Neutrophil (primary cell): Measurements from ENCODE around the gene PTPRN2.

Source experiments
- H3K27ac ChIP-seq: fragments of 200-600 bp; sonication (generic); 2 replicates; pipeline ENCODE4 v1.5.1; 2016; ENCODE audit warnings: mild to moderate bottlenecking, moderate library complexity
- H3K27me3 ChIP-seq: fragments of 200-600 bp; sonication (generic); 2 replicates; pipeline ENCODE4 v1.6.0; 2016; ENCODE audit warnings: mild to moderate bottlenecking
- H3K36me3 ChIP-seq: fragments of 200-600 bp; sonication (generic); 2 replicates; pipeline ENCODE4 v1.5.1; 2017
- H3K4me1 ChIP-seq, 2 experiments: fragments of 200-600 bp in 1 of 2; sonication (generic) in 1 of 2; 1 replicate in 1 of 2; 2 replicates in 1 of 2; pipeline versions ENCODE4 v1.5.1 to v1.6.1; 2013 to 2016; ENCODE audit warnings: low read depth in 1 of 2, low read length in 1 of 2, mild to moderate bottlenecking in 1 of 2, moderate library complexity in 1 of 2; ENCODE audit not compliant: control insufficient read depth in 1 of 2, insufficient read depth in 1 of 2
- H3K4me3 ChIP-seq, 2 experiments: fragments of 200-600 bp in 1 of 2; sonication (generic) in 1 of 2; 1 replicate in 1 of 2; 2 replicates in 1 of 2; pipeline ENCODE4 v1.5.1; 2013 to 2016; ENCODE audit warnings: low read depth in 1 of 2, low read length in 1 of 2, mild to moderate bottlenecking in 1 of 2, moderate library complexity in 1 of 2
- H3K9me3 ChIP-seq: fragments of 200-600 bp; sonication (generic); 2 replicates; pipeline ENCODE4 v1.5.1; 2016
- TF ChIP-seq, protein P1 (sequence below): fragments of 200-600 bp; sonication (generic); IDR thresholded peaks from 2 replicates; pipeline ENCODE4 v1.5.1; 2016; ENCODE audit warnings: antibody characterized with exemption

The PTPRN2 gene

GRCh38 chr7:158283016-158283974, 304.3 kb downstream of the PTPRN2 start:
- no peak overlapping the region for H3K27ac ChIP-seq
- no peaks in the 10 kb centered on the region for H3K9me3 ChIP-seq
- H3K4me3 ChIP-seq = no peak overlapping the region
- TF ChIP-seq, protein P1, sequence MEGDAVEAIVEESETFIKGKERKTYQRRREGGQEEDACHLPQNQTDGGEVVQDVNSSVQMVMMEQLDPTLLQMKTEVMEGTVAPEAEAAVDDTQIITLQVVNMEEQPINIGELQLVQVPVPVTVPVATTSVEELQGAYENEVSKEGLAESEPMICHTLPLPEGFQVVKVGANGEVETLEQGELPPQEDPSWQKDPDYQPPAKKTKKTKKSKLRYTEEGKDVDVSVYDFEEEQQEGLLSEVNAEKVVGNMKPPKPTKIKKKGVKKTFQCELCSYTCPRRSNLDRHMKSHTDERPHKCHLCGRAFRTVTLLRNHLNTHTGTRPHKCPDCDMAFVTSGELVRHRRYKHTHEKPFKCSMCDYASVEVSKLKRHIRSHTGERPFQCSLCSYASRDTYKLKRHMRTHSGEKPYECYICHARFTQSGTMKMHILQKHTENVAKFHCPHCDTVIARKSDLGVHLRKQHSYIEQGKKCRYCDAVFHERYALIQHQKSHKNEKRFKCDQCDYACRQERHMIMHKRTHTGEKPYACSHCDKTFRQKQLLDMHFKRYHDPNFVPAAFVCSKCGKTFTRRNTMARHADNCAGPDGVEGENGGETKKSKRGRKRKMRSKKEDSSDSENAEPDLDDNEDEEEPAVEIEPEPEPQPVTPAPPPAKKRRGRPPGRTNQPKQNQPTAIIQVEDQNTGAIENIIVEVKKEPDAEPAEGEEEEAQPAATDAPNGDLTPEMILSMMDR = no peak
- H3K27me3 ChIP-seq = no peaks in the 10 kb centered on the region
- H3K4me1 ChIP-seq = no peaks in the 10 kb centered on the region
- no peaks in the 10 kb centered on the region for H3K36me3 ChIP-seq

DNA sequence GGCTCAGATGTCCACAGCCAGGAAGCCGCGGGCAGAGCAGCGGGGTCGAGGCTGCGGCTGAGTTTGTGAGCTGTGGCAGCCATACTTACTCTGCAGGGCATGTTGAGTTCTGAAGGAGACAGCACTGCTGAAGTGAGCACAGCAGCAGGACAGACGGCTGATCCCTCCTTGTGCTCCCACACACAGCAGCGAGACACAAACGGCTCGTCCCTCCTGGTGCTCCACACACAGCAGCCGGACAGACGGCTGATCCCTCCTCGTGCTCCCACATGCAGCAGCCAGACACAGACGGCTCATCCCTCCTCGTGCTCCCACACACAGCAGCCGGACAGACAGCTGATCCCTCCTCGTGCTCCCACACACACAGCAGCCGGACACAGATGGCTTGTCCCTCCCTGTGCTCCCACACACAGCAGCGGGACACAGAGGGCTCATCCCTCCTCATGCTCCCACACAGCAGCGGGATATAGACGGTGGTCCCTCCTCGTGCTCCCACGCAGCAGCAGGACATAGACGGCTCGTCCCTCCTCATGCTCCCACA, 305.1 kb downstream of the PTPRN2 start:
- TF ChIP-seq, protein P1 = no peak
- H3K4me1 ChIP-seq = no peaks in the 10 kb centered on the region
- H3K9me3 ChIP-seq = no peaks in the 10 kb centered on the region
- no peaks in the 10 kb centered on the region for H3K36me3 ChIP-seq
- no peaks in the 10 kb centered on the region for H3K27me3 ChIP-seq
- H3K4me3 ChIP-seq = no peak overlapping the region
- no peak overlapping the region for H3K27ac ChIP-seq

- Histone ChIP-seq H3K9me3 (no peaks in the 10 kb centered on the region), H3K27ac (no peak overlapping the region), H3K4me1 (no peaks in the 10 kb centered on the region), H3K36me3 (no peaks in the 10 kb centered on the region), H3K4me3 (no peak overlapping the region), H3K27me3 (no peaks in the 10 kb centered on the region)
- TF ChIP-seq, protein P1 = no peak
These were observed 306.2 kb downstream of the PTPRN2 start for GRCh38 chr7:158281441-158281840.

DNA sequence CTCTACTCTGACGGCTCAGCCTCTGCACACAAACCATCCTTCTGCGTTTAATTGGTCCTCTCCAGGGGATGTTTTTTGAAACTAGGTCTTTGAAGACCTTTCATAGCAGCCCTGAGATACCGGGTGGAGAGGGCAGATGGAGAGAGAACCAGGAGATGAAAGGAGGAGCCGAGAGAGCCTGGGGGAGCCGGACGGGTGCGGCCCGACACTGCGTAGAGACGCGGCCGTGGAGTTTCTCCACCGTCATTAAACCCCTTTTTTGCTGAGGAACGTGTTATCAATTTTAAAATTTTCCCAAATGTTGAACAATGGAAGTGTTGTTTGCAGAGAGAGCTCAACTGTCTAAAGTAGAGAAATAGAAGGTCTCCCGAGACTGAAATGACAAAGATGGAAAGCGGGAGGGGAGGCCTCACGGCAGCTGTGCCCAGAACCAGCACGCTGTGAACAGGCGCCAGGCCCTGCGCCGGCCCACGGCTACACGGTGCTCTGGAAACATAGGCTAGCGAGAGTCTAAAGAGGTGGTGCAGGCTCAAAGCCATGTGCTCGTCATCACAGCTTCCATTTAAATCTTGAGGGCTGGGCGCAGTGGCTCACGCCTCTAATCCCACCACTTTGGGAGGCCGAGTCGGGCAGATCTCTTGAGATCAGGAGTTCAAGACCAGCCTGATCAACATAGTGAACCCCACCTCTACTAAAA, 307.0 kb downstream of the PTPRN2 start:
- H3K27ac ChIP-seq = no peak overlapping the region

More for the DNA sequence above, 307.0 kb downstream of the PTPRN2 start:
- TF ChIP-seq, protein P1 = no peak
- Histone ChIP-seq H3K4me1 (no peaks in the 10 kb centered on the region), H3K27me3 (no peaks in the 10 kb centered on the region), H3K36me3 (no peaks in the 10 kb centered on the region), H3K4me3 (no peak overlapping the region), H3K9me3 (no peaks in the 10 kb centered on the region)
